ENCODE results near the gene OR2T33. TPM values are rescaled to one million over a fixed set of nuclear protein-coding genes. Genes with fewer than 3 reads are reported as not detected.

OR2T33 gene
- total RNA-seq, 4 donors from 2014 or later, result not detected

DNA sequence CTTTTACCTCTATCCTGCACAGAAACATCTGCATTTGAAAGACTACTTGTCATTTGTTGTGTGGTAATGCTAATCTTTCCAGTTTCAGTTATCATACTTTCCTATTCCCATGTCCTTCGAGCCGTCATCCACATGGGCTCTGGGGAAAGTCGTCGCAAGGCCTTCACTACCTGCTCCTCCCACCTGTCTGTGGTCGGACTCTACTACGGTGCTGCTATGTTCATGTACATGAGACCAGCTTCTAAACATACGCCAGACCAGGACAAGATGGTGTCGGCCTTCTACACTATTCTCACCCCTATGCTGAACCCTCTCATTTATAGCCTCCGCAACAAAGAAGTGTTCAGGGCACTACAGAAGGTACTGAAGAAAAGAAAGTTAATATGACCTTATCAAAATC, 38.3 kb downstream of the OR2T33 start:
- intact Hi-C loops (cut with DNase I; ENCODE audit: low total_unique reads) (no loop called here), in situ Hi-C loops (cut with MboI; ENCODE audit: low pct_ligation_motif_present in 1 of 4, low pct_unique_long_range_greater_than_20kb in 1 of 4, low sequenced_read_pairs in 3 of 4) (no loop called here)
- no peak for TF ChIP-seq POLR2AphosphoS5 (IDR thresholded peaks at IDR 0.05)
- TF ChIP-seq EP300 (IDR thresholded peaks at IDR 0.05; ENCODE audit: low read depth), result no peak
- TF ChIP-seq, protein P1, sequence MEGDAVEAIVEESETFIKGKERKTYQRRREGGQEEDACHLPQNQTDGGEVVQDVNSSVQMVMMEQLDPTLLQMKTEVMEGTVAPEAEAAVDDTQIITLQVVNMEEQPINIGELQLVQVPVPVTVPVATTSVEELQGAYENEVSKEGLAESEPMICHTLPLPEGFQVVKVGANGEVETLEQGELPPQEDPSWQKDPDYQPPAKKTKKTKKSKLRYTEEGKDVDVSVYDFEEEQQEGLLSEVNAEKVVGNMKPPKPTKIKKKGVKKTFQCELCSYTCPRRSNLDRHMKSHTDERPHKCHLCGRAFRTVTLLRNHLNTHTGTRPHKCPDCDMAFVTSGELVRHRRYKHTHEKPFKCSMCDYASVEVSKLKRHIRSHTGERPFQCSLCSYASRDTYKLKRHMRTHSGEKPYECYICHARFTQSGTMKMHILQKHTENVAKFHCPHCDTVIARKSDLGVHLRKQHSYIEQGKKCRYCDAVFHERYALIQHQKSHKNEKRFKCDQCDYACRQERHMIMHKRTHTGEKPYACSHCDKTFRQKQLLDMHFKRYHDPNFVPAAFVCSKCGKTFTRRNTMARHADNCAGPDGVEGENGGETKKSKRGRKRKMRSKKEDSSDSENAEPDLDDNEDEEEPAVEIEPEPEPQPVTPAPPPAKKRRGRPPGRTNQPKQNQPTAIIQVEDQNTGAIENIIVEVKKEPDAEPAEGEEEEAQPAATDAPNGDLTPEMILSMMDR (IDR thresholded peaks at IDR 0.05), result no peak
- no peak for TF ChIP-seq POLR2A (IDR thresholded peaks at IDR 0.05)
- DNase-seq, result no peak
- 89 to 97% methylated on average over 8 to 9 of the region's 9 CpGs for WGBS, 2 donors (ENCODE audit: low coverage in 1 of 2)
- Histone ChIP-seq H3K4me1 (no peaks in the 10 kb centered on the region), H3K27me3 (no peaks in the 10 kb centered on the region), H3K27ac (no peak overlapping the region), H3K4me3 (no peak overlapping the region), H3K9me3 (no peaks in the 10 kb centered on the region), H3K36me3 (no peaks in the 10 kb centered on the region)

DNA sequence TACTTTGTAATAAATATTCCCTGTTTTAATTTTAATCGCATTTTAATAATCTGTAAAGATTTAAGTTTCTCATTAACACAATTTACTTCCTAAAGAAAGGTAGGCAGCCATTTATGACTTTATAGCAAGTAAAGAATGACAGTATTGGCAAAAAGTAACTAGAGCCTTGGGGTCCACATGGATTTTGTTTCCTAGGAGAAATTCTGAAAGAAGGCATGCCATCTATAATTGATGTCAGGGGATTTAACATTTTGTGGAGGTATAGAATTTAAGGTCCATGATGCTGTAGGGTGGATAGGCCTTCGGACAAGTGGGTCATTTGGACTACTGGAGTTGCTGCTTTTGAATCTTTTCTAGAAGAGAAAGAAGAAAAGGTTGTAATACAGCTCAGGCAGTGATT, 46.7 kb downstream of the OR2T33 start, which contains the start of gene OR2M4:
TSS of gene OR2M4 (plus strand) at position 301 of the 400 bp plus-strand sequence. CDS start 7,512 bp downstream, outside the sequence.
- Histone ChIP-seq H3K27me3 (no peaks in the 10 kb centered on the region), H3K36me3 (no peaks in the 10 kb centered on the region), H3K9me3 (no peaks in the 10 kb centered on the region), H3K4me3 (no peak within 1 kb of the TSS), H3K4me1 (no peaks in the 10 kb centered on the region), H3K27ac (no peak within 1 kb of the TSS)
- 77 to 84% methylated on average over 2 of the region's 2 CpGs for WGBS, 2 donors (ENCODE audit: low coverage in 1 of 2)
- DNase-seq, result no peak
- in situ Hi-C loops (cut with MboI; ENCODE audit: low pct_ligation_motif_present in 1 of 4, low pct_unique_long_range_greater_than_20kb in 1 of 4, low sequenced_read_pairs in 3 of 4), result no loop called here
- intact Hi-C loops (cut with DNase I; ENCODE audit: low total_unique reads), result no loop called here
- TF ChIP-seq, protein P1 (IDR thresholded peaks at IDR 0.05), result no peak
- TF ChIP-seq POLR2A (IDR thresholded peaks at IDR 0.05), result no peak
- no peak for TF ChIP-seq POLR2AphosphoS5 (IDR thresholded peaks at IDR 0.05)
- TF ChIP-seq EP300 (IDR thresholded peaks at IDR 0.05; ENCODE audit: low read depth), result no peak

DNA sequence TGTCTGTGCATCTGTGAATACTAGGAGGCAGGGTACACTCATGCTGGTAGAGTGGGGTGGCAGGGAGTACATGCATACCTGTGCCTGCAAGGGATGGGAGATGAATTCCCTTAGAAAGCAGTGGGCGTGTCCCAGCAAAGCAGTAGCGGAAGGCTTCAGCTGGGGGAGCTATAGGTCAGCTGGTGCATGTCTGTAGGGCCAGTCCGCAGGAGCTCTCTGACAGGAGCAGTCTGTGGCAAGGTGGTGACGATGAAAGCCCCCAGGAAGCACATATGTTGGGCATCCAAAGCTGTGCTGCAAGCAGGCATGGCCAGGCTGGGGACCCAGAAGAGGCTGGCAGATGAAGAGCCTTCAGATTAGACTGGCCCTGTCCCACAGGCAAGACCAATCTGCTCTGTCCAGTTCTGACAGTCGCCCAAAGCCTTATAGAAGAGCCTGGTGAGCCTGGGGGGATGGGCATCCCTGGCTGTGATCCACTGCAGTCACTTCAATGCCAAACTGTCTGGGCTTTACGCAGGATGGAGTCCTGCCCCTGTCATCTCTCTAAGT, 48.3 kb downstream of the OR2T33 start:
- 56 to 100% methylated on average over 1 to 6 of the region's 6 CpGs for WGBS, 2 donors (ENCODE audit: low coverage in 1 of 2)
- intact Hi-C loops (cut with DNase I; ENCODE audit: low total_unique reads), result no loop called here
- in situ Hi-C loops (cut with MboI; ENCODE audit: low pct_ligation_motif_present in 1 of 4, low pct_unique_long_range_greater_than_20kb in 1 of 4, low sequenced_read_pairs in 3 of 4), result no loop called here

DNA sequence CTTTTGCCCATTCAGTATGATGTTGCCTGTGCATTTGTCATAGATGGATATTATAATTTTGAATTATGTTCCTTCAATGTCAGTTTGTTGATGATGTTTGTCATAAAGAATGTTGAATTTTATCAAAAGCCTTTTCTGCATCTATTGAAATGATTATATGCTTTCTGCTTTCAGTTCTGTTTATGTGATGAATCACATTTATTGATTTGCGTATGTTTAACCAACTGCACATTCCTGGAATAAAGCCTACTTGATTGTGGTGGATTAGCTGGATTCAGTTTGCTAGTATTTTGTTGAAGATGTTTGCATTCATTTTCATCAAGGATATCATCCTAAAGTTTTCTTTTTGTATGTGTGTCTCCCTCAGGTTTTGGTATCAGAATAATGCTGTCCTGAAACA, 52.2 kb downstream of the OR2T33 start:
- Histone ChIP-seq H3K36me3 (no peaks in the 10 kb centered on the region), H3K27ac (no peak overlapping the region), H3K9me3 (no peaks in the 10 kb centered on the region), H3K4me3 (no peak overlapping the region), H3K4me1 (no peaks in the 10 kb centered on the region), H3K27me3 (no peaks in the 10 kb centered on the region)
- no peak for TF ChIP-seq POLR2A (IDR thresholded peaks at IDR 0.05)
- 83 to 84% methylated on average over 1 of the region's 1 CpG for WGBS, 2 donors (ENCODE audit: low coverage in 1 of 2)
- in situ Hi-C loops (cut with MboI; ENCODE audit: low pct_ligation_motif_present in 1 of 4, low pct_unique_long_range_greater_than_20kb in 1 of 4, low sequenced_read_pairs in 3 of 4) (no loop called here), intact Hi-C loops (cut with DNase I; ENCODE audit: low total_unique reads) (no loop called here)
- DNase-seq, result no peak

More for the DNA sequence above, 48.3 kb downstream of the OR2T33 start:
- Histone ChIP-seq H3K27ac (no peak overlapping the region), H3K4me3 (no peak overlapping the region), H3K9me3 (no peaks in the 10 kb centered on the region), H3K4me1 (no peaks in the 10 kb centered on the region), H3K36me3 (no peaks in the 10 kb centered on the region), H3K27me3 (no peaks in the 10 kb centered on the region)
- no peak for DNase-seq
- TF ChIP-seq POLR2AphosphoS5 (IDR thresholded peaks at IDR 0.05), result no peak
- no peak for TF ChIP-seq EP300 (IDR thresholded peaks at IDR 0.05; ENCODE audit: low read depth)
- TF ChIP-seq POLR2A (IDR thresholded peaks at IDR 0.05), result no peak
- TF ChIP-seq, protein P1 (IDR thresholded peaks at IDR 0.05), result no peak

Other genes with a start within 250 kb of the OR2T33 start
- gene OR2L2, start 247.9 kb downstream of the OR2T33 start, total RNA-seq, result 1 to 10 TPM in 1 of 4 donors, under 1 TPM in 1, not detected in 2; 0.16 to 1.5 TPM
- gene OR2L3, start 231.1 kb downstream of the OR2T33 start, total RNA-seq, result not detected
- not detected for gene OR2L13, start 182.8 kb downstream of the OR2T33 start, total RNA-seq
- not detected for gene OR2M5, start 132.8 kb downstream of the OR2T33 start, total RNA-seq
- not detected for gene OR2M2, start 103.2 kb downstream of the OR2T33 start, total RNA-seq
- not detected for gene OR2M3, start 80.7 kb downstream of the OR2T33 start, total RNA-seq
- gene OR2M4, start 46.6 kb downstream of the OR2T33 start, total RNA-seq, result not detected
- gene OR2T12, start 25.4 kb upstream of the OR2T33 start, total RNA-seq, result not detected
- not detected for gene OR2M7, start 46.6 kb upstream of the OR2T33 start, total RNA-seq
- not detected for gene OR14C36, start 70.8 kb upstream of the OR2T33 start, total RNA-seq
- not detected for gene OR2T4, start 83.7 kb upstream of the OR2T33 start, total RNA-seq
- not detected for gene OR2T6, start 97.8 kb upstream of the OR2T33 start, total RNA-seq
- gene OR2T1, start 125.1 kb upstream of the OR2T33 start, total RNA-seq, result not detected
- gene OR2T2, start 167.7 kb upstream of the OR2T33 start, total RNA-seq, result not detected
- gene OR2T3, start 195.4 kb upstream of the OR2T33 start, total RNA-seq, result not detected
- not detected for gene OR2T5, start 210.6 kb upstream of the OR2T33 start, total RNA-seq
- gene OR2G6, start 230.1 kb upstream of the OR2T33 start, total RNA-seq, result not detected